ENCODE results near the gene ENAH.
A peak's percentile ranks its signal among the peaks of the same experiment; 100 is the strongest.
"Not testable (repeated sequence)": the region's sequence is repeated elsewhere in the genome, so short reads cannot be mapped to it uniquely, and the experiment has no call there.

The ENAH gene

DNA sequence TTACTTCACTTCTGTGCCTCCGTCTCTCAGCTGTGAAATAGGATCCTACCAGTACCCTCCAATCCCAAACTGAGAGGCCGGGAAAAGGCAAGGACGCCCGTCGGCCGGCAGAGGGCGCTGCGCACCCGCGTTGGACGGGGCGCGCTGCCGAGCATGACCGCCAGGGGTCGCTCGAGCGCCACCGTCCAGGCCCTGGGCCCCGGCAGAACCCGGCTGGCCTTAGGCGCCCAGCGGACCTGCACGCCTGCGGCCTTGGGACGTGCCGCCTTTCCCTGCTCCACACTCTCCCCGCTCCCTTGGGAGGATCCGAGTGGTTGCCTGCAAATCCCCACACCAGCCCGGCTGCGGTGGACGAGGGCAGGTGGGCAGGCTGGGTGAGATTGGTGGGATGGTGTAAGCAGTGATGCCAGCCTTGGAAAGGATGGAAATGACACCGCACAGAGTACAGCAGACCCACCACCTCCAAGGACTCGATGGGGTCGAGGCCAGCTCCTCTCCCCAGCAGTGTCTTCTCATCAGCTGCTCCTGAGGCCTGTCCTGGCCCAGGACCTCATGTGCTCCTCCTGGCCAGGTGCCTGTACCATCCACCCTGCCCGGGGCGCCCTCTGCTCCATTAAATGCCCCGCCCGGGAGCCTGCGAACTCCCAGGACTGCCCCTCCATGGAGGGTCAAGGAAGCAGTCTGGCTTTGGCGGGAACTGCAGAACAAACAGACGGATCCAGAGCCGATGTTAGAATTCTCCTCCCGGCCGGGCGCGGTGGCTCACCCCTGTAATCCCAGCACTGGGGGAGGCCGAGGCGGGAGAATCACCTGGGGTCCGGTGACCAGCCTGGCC, 177.7 kb downstream of the ENAH start:
- DNase-seq (ENCODE audit: low read depth in 4 of 4, low spot score in 1 of 4), result peak in 3 of 4 experiments; percentile 35 to 53 (median 46)

DNA sequence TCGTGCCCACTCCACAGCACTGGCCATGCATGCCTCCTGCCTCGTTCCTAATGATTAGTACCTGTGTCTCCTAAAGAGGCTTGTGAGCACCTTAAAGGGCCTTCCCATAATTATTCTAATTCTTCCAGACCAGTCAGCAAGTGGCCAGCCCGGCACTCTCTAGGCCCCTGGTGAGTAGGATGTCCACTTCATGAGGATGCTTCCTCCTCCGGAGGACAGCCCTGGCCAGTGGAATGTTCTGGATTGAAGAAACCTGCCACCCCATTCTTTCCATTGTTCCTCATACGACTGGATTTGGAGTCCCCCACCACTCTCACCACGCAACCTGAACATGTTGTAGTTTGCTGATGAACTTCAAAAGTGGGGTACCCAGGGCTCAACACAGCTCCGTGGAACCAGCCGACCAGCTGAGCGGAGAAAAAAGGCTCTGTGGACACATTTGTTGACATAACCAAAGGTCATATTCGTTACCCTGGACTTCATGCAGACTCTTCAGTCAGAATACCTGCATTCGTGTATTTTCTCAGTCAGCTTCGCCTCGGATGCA, 178.4 kb downstream of the ENAH start:
- no peak for DNase-seq (ENCODE audit: low read depth in 4 of 4, low spot score in 1 of 4)

DNA sequence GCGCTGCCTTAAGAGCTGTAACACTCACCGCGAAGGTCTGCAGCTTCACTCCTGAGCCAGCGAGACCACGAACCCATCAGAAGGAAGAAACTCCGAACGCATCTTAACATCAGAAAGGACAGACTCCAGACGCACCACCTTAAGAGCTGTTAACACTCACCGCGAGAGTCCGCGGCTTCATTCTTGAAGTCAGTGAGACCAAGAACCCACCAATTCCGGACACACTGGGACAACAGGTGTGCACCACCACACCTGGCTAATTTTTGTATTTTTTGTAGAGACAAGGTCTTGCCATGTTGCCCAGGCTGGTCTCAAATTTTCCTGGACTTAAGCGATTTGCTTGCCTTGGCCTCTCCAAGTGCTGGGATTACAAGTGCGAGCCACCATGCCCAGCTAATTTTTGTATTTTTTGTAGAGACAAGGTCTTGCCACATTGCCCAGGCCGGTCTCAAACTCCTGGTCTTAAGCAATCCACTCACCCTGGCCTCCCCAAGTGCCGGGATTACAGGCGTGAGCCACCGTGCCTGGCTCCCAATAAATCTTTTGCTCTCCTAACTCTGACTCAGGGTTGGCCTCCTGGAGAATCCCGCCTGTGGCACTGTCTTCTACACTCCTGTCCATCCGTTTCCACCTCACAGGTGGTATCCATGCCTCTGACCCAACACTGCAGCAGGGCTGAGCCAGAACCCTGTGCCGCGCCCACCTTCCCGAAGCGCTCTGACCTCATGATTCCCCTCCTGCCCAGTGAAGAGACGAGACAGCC, 179.1 kb downstream of the ENAH start:
- DNase-seq (ENCODE audit: low read depth in 4 of 4, low spot score in 1 of 4), result not testable (repeated sequence)

DNA sequence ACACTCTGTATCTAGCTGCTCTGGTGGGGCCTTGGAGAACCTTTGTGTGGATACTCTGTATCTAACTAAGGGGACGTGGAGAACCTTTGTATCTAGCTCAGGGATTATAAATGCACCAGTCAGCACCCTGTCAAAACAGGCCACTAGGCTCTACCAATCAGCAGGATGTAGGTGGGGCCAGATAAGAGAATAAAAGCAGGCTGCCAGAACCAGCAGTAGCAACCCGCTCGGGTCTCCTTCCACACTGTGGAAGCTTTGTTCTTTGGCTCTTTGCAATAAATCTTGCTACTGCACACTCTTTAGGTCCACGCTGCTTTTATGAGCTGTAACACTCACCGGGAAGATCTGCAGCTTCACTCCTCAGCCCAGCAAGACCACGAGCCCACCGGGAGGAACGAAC, 179.7 kb downstream of the ENAH start:
- DNase-seq (ENCODE audit: low read depth in 4 of 4, low spot score in 1 of 4), result not testable (repeated sequence)

DNA sequence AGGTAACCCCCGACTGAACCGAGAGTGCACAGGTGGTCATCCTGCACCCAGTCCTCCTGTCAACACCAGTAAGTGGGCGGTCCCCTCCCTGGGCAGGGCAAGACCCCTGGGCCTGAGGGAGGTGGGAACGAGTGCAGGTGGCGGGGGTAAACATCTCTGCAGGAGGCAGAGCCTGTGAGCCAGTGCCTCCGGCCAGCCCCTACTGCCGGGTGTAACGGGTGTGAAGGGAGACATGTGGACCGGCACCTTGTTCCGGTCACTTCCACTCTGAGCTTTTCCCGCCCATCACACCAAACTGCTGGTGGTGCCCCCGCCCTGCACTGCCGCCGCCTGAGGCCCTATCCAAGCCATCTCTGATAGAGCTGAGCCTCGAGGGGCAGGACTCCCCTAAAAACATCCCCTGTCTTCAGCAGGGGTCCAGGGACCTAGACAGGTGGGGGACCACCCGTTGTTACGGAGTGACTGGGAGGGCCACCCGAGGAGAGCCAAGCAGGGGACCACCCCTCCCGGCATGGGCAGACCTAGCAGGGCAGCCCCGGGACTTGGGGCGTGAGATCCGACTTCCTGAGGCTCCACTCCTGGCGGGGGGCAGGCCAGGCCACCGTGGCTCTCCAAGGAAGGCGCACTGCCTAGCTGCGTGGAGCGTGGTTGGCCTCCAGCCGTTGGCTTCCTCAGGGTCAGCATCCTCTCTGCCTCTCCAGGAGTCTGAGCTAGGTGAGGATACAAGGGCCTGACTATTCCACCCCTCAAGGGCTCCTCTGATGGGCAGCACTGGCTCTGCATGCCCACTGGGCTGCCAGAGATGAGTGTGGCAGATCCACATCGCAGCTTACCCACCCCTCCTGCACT, 181.2 kb downstream of the ENAH start:
- no peak for DNase-seq (ENCODE audit: low read depth in 4 of 4, low spot score in 1 of 4)

DNA sequence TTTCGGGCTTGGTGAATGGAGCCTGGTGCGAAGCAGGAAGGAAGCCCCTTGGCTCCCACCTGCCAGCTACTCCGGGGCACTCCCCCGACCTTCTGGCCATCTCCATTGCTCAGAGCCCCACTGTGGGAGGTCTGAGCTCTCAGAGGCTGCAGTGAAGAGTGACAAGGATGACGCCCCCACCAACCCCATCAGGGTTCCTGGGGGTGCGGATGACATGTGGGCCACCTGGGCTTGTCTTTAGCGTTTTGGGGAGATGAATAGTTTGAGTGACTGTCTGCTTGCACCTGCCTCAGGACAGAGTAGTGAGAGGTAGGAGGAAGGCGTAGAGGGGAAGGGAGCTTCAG, 181.8 kb downstream of the ENAH start:
- DNase-seq (ENCODE audit: low read depth in 4 of 4, low spot score in 1 of 4), result no peak

DNA sequence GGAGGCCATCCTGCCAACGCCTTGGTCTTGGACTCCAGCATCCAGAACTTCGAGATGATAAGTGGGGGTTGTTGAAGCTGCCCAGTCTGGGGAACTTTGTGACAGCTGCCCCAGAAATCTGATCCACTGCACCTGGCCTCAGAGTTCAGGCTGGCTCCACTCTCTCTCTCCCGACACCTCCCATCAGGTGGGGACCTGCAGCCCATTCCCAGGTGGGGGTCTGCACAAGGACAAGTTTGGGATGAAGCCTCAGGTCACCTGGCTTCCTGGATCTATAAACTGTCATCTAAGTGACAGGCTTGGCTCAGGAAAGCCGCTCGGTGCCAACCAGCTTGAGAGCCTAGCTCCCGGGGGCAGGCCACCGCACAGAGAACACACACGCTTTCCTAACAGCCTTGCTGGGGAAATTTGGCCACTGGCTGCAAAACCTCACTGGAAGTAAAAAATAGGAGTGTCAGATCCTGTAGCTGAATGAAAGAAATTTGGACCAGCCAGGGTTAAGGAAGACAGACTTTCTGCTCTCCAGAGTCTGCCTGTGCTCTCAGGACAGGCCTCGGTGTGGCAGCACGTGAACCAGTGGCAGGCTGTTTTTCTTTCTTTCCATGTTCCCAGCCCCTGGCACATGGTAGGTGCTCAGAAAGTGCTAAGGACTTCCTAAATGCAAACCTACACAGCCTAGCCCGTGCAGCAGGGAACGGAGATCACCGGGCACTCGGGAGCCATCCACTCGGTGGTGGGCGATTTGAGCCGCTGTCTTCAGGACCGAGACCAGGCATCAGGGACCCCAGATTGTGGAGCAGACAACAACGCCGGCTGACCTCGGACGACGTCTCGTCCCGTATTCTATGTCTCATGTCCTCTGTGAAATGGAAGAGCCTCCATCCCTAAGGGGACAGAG, 182.5 kb downstream of the ENAH start:
- no peak for DNase-seq (ENCODE audit: low read depth in 4 of 4, low spot score in 1 of 4)

DNA sequence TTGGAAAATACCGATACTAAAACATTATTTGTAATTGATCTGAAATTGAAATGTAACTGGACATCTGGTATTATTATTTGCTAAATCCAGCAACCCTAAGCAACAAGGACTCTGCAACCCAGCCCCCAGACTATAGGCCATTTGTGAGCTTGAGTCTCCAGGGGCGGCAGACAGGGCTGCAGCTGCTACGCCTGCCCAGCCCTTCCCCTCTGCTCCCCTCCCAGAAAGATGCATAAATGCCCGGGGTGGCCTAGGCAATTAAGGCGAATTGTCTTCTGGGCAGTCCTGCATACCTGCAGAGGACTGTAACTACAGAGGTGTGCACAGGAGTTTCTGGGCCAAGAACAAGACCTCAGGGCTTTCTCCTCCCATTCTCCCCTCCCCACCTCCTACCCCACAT, 183.9 kb downstream of the ENAH start:
- no peak for DNase-seq (ENCODE audit: low read depth in 4 of 4, low spot score in 1 of 4)

DNA sequence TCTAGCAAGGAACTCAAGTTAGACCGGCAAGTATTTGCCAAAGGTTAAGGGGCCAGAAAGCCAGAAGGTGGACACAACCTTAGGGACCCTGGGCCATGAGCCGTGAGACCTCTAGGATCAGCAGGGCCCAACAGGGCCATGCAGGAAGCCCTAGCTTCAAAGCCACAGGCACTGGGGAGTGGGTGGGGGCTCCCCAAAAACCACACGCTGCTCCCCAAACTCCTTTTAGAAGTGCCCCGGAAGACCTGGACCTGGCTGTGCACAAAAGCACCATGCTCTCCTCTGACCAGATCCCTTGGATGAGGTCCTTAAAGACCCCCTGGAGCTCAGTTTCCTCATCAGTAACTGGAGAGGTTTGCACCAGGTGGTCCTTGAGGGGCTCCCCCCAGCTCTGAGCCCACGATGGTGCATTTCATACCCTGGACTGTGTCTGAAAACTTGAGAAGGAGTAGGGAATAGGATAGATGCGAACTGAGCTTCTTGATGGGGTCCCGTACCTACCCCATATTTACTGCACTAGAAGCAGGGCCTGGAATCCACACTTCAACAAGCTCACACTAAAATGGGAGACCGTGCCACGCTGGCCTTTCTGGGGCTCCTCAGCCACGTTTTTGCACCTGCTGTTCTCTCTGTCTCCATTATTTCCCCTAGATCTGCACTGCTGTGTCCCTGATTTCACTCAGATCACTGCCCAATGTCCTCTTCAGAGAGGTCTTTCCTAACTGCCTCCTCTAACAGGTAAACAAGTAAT, 184.5 kb downstream of the ENAH start:
- no peak for DNase-seq (ENCODE audit: low read depth in 4 of 4, low spot score in 1 of 4)

DNA sequence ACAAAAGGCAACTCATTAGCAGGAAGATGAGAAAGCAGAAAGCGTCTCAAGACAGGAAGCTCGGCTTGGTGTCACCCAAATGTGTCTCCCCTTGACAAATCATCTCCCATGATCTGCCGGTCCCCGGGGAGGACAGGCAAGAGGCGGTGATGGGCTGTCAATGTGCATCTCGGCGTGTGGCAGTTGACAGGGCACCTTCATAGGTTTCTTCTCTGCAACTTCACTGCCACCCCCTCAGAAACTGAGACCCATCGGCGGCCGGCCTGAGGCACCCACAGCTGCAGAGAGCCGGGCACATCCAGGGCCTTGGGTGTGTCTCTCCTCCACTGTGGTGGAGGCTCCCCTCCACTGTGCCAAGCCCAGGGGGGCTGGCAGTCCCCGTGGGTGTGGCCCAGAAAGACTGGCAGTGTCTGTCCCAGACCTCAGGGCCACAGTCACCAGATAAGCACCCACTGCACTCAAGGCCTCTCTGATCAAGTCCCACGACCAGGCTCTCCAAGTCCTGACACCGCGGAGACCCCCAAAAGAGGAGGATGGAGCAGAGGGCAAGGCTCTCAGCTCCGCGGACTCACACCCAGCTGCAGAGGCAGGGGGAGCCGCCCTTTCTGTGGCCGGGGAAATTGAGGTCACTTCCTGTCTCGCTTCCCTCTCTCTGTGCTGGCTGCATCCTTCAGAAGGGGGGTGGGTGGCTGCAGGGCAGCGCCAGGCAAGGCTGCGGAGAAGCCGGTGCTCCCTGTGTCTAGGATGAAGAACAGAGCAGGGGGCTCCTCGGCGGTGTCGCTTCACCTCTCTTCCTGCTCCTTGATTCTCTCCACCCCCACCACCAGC, 185.5 kb downstream of the ENAH start:
- peak; percentile 45 to 70 (median 60) for DNase-seq (ENCODE audit: low read depth in 4 of 4, low spot score in 1 of 4)

DNA sequence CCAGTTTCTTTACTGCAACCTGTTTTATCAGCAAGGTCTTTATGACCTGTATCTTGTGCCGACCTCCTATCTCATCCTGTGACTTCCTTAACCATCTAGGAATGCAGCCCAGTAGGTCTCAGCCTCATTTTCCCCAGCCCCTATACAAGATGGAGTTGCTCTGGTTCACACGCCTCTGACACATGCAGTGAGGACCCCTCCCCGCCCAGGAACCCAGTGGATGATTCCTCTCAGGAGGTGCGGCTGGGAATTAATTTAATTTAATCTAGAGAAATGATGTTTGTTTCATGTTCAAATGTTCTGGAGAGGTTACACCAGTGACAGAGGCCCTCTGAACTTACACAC, 186.1 kb downstream of the ENAH start:
- no peak for DNase-seq (ENCODE audit: low read depth in 4 of 4, low spot score in 1 of 4)

DNA sequence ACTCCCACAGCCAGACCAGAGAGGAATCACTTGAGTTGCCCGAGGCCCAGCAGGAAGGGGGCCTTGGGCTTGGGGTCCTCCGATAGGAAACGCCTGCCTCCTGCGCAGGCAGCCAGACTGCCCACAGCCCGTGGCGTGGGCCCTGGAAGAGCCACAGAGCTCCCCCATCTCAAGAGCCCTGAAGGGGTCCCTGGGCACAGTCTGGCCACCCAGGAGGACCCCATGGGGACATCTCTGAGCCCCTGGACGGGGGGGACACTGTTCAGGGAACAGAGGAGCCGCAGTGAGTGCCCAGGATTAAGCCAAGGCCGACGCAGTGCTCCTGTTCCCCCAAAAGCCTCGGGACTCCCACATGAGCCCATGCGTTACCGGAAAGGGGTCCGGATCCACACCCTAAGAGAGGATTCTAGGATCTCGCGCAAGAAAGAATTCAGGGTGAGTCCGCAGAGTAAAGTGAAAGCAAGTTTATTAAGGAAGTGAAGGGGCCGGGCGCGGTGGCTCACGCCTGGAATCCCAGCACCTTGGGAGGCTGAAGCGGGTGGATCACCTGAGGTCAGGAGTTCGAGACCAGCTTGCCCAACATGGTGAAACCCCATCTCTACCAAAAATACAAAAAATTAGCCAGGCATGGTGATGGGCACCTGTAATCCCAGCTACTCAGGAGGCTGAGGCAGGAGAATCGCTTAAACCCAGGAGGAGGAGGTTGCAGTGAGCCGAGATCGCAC, 187.0 kb downstream of the ENAH start:
- DNase-seq (ENCODE audit: low read depth in 4 of 4, low spot score in 1 of 4), result no peak

DNA sequence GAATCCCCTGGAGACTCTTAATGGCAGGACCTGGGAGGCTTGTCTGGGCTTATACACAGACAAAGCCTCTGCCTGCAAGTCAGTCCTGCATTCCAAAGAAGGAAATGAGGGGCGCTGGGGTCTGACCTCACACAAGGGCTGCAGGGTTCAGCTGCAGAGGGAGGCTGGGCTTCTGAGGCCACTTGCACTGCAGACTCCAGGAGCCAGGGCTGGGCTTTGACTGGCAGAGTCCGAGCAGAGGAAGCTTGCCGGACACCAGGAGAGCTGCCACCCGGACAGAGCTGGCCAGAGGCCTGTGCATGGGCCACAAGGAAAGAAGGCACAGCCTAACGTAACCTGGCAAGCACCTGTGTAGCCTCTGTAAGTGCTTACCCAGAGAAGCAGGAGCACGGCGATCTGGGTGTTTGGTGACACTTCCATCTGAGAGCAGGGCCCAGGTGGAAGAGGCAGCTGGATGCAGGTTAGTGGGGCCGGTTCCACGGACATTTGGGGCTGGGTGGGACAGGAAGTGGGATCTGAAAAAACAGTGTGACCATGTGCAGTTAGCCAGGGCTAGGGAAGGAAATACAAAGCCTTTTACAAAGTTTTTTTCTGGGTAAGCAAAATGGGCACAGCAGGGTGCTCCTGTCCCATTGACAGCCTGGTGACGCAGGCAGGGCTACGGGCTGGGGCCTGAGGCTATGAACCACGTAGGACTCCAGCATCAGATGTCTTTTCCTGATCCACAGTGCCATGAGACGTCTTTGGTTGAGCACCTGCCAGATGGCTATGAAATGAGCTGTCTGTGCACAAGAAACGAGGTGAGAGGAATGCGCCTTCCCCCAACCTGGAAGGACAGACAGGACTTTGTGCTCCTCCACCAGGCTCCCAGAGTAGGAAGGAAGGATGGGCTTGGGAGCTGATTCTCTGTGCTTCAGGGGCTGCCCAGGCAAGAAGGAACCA, 187.8 kb downstream of the ENAH start:
- no peak for DNase-seq (ENCODE audit: low read depth in 4 of 4, low spot score in 1 of 4)

DNA sequence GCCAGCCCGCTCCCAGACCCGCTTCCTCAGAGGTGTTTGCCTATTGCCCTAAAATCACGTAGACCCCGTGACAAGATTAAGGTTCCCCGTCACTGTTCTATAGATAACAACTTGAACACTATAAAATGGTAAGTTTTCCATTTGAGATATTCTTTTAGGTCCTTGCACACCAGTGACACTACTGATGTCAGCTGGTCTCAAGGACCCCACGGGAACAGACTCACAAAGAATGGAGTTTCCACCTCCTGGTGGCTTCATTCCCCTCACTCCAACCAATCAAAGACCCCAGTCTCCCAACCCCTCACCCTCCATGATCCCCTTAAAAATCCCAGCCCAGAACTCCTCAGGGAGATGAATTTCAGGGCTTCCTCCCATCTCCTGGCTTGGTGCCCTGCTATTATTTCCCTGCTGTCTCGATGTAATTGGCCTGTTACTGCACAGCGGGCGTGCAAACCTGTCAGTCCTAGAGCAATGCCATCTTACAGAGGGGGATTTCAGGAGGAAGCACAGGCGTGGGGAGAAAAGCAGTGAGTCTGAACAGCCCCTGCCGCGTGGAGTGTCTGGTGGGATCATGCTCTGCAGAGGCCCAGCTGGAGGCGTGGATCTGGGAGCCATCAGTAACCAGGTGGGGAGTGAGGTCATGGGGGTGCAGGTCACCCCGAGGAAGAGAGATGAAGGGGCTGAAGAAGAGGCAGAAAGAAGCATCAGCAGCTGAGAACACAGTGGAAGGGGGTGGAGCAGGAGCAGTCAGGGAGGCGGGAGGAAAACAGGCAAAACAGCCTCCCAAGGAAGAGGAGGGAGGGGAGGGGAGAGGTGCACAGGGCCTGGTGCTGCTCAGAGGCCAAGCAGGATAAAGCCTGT, 190.0 kb downstream of the ENAH start:
- DNase-seq (ENCODE audit: low read depth in 4 of 4, low spot score in 1 of 4), result no peak

DNA sequence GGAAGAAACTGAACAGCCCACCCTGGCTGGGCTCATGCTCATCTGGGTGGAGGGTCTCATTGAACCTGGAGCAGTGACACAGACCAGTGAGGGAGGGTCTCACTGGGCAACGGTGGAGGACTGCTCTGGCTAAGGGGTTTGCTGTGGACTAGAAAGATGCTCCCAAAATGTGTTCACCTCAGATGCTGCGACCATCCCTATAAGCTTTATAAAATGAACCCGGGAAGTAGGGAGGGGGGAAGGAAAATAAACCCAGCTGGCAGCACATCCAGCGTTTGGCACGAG, 190.6 kb downstream of the ENAH start:
- DNase-seq (ENCODE audit: low read depth in 4 of 4, low spot score in 1 of 4), result no peak

Measured in stimulated activated CD4-positive, alpha-beta T cell treated with anti-CD3 and anti-CD28 coated beads, Interleukin-1b, Interleukin-23, amount 100 ng/mL, for 24 hours (primary cell).